GM18526 (cell line): ENCODE data around the gene CIRBP.
A peak's percentile ranks its signal among the peaks of the same experiment; 100 is the strongest.

ENCODE experiments used
- POLR2A ChIP-seq: IDR thresholded peaks from 3 replicates; pipeline ENCODE4 v1.6.1; 2011; ENCODE audit not compliant: insufficient read length; ENCODE audit errors: extremely low read depth

The CIRBP gene

GRCh38 chr19:1237027-1237659 is 32.0 kb upstream of the CIRBP start:
- TF ChIP-seq POLR2A, result no peak

GRCh38 chr19:1237754-1238368 is 31.3 kb upstream of the CIRBP start, which contains the start of gene CBARP:
Gene CBARP (minus strand): TSS chr19:1238005. CDS start chr19:1236100, 1,905 bp downstream.
- no peak for TF ChIP-seq POLR2A

- no peak for TF ChIP-seq POLR2A
Measured at GRCh38 chr19:1238369-1239303, 30.5 kb upstream of the CIRBP start.

DNA sequence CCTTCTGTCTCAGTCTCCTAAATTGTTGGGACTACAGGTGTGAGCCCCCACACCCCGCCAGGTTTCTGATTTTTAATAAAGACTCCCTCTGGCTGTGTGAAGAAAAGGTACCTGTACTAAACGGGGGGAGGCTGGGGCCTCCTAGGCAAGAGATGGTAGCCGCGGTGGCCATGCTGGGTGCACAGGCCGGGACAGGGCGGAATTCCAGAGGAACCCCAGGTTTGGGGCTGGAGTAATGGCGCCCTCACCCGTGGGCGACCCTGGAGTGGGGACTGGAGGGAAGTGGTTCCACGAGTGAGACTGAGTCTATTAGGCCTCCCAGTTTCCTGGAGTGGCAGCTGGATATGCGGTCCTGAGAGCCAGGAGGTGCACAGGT is 29.7 kb upstream of the CIRBP start:
- no peak for TF ChIP-seq POLR2A

DNA sequence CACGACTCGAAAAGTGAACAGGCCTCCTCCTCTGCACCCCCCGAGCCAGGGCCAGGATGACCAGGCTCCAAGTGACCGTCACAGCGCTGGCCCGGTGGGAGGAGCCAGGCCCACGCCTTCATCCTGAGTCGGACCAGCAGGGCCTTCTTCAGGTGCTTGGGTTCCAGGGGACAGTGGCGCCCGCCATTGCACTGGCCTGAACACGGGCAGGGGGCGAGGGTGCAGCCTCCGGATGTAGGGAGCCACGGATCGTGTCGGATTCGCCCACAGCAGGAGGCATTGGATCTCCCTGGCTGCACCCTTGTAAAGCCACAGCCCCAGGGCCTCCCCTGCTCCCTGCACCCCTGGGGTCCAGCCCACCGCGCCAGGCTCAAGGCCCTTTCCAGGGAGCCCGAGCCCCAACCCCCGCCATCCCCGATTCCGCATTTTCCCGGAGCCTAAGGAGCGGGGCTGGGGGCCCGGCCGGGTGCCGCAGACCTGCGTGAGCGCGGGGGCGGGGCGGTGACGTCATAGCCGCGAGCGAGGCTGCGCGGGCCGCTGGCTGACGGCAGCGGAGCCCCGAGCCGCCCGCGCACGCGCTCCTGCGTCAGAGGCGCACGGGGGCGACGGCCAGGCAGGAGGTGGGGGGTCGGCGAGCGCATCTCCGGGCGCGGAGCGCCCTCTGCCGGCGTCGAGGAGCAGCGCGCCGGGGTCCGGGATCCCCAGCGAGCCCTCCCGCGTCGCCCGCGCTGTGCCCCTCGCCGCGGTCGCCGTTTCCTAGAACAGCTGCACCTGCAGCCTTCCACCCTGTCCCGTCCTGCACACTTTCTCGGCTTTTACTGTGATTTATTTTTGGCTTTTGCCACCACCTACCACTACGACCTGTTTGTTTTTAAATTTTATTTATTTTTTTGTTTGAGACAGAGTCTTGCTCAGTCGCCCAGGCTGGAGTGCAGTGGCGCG is 29.1 kb upstream of the CIRBP start:
- no peak for TF ChIP-seq POLR2A

DNA sequence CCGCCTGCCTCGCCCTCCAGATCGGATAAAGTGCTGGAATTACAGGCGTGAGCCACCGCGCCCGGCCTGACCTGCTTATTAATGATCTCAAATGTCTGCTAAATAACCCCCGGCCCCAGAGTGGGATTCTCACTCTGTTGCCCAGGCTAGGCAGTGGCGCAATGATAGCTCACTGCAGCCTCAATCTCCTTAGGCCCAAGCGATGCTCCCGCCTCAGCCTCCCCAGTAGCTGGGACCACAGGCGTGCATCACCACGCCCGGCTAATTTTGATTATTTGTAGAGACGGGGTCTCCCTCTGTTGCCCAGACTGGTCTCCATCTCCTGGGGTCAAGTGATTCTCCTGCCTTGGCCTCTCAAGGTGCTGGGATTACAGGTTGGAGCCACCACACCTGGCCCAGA is 28.2 kb upstream of the CIRBP start:
- TF ChIP-seq POLR2A, result no peak

- peak; percentile 61 for TF ChIP-seq POLR2A
Measured at GRCh38 chr19:1241417-1242095, 27.6 kb upstream of the CIRBP start, which contains the start of gene ATP5F1D. Gene ATP5F1D (plus strand): TSS chr19:1241751. CDS start chr19:1241851, 100 bp downstream.

- TF ChIP-seq POLR2A, result peak; percentile 21
Measured at GRCh38 chr19:1243768-1244692, 25.1 kb upstream of the CIRBP start.

GRCh38 chr19:1244693-1245451 is 24.3 kb upstream of the CIRBP start:
- no peak for TF ChIP-seq POLR2A

DNA sequence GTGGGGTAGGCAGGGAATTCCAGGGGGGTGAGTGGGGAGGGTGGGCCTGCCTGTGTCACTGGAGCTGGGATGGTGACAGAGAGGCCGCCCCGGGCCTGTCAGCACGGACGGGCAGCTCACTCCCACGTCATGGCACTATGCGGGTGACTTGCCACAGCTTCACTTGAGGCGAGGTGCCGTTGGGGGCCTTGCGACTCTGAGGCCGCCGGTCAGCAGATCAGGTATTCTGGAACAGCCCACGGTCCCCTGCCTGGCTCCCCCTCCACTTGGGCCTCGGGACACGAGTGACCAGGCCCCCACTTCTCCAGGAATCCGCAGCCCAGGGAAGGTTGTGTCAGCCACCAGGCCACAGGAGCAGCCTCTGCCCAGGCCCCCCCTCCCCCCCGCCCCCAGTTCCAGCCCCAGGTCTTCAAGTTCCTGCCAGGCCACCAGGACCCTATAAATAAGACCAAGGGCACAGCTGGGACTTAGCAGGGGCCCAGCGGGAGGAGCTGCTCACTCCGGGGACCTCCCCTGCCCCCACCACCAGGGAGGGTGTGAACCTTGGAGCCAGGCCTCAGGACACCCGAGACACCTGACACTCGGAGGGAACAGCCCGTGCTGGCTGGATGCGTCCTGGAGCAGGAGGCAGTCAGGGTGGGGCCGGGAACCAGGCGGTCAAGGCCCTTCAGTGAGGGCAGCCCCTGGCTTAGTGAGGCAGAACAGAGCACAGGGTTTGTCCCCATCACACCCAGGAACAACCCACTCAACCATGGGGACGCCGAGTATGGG is 23.5 kb upstream of the CIRBP start:
- TF ChIP-seq POLR2A, result no peak

- TF ChIP-seq POLR2A, result no peak
Measured at GRCh38 chr19:1247748-1248138, 21.4 kb upstream of the CIRBP start.
